Stimulated activated CD8-positive, alpha-beta memory T cell treated with anti-CD3 and anti-CD28 coated beads, Interleukin-7, amount 100 ng/mL, for 1 hour (primary cell): ENCODE results near the gene LRP1-AS.

Source experiments
- DNase-seq, 2 donors: peaks; one replicate each; pipeline ENCODE4 v3.0.0-alpha.2; 2020; ENCODE audit warnings: low read depth in 2 of 2

LRP1-AS gene

DNA sequence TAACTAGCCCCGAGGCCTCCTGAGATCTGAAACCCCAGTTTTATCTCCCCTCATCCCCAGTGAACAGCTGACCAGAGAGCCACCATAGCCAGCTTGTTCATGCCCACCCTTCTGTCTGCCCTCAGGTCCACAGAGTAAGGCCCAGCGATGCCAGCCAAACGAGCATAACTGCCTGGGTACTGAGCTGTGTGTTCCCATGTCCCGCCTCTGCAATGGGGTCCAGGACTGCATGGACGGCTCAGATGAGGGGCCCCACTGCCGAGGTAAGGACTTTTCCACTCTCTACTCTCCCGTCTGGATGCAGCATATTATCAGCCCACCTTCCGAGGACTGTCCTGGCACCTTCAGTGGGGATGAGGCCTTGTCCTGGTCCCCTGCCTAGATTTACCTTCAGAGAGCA, 6.2 kb downstream of the LRP1-AS start:
- no peak for DNase-seq

GRCh38 chr12:57139796-57140649, 7.4 kb downstream of the LRP1-AS start:
- no peak for DNase-seq

DNA sequence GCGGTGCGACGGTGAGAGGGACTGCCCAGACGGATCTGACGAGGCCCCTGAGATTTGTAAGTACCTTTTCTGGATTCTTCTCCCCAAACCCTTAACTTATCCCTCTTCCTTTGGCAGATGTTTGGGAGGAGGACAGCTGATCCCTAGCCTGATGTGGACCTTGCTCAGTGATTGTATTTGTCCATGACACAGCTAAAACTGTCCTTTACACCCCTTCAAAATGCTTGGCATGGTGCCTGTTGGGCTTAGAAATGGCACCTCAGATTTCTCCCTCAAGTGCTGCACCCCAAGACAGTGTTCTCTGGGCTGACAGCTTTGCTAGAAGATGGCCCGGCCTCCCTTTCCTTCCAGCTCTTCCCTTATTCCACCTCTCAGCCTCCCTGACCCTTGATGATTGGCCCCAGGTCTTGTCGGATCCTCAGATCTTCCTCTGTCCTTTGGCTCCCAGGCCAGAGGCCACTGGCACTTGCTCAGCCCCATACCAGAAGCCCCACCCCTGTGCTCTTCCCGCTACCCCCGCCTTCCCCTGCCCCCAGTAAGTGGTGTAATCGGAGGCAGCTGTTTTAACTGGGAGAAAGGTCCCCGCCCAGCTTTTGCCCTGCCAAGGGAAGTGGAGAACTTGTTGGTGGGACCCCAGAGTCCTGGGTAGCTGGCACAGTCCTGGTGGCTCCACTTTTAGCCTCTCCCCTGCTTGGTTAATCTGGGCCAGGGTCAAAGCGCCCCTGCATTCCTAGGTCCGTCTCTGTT, 8.7 kb downstream of the LRP1-AS start:
- DNase-seq = no peak

DNA sequence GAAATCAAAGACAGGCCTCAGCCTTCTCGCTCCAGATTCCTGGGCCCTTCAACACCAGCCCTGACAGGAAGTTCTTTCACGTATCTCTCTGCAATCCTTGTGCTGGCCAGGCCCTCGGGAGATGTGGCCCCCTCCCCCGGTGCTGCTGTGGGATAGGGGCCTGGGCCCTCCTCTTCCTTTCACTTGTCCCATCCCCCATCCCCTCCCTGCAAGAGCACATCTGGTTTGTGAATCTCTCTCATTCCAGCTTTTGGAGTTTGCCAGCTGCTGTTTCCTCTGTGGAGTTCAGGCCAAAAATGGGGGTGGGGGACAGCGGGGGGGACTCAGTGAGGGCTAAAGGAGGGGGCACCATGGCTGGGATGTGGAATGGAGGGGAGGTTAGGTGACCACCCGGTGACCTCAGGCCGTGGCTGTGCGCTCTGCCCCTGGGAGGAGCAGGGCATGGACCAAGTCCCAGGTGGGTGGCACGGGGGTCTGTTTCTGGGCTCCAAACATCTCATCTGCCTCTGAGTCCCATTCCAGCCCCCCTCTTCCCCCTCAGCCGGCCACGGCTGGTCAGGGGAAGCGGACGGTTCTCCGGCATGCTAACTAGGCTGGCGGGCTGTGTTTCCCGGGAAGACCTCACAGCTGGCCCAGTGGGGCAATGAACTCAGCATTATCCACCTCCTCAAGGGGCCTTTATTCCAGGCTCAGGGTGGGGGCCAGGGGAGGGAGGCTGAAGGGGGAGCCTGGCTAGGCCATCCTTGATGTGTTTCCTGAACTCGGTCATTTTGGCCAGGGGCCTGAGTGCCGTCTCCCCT, 11.7 kb downstream of the LRP1-AS start:
- no peak for DNase-seq

- no peak for DNase-seq
Observed at GRCh38 chr12:57134949-57135348, 12.5 kb downstream of the LRP1-AS start.

DNA sequence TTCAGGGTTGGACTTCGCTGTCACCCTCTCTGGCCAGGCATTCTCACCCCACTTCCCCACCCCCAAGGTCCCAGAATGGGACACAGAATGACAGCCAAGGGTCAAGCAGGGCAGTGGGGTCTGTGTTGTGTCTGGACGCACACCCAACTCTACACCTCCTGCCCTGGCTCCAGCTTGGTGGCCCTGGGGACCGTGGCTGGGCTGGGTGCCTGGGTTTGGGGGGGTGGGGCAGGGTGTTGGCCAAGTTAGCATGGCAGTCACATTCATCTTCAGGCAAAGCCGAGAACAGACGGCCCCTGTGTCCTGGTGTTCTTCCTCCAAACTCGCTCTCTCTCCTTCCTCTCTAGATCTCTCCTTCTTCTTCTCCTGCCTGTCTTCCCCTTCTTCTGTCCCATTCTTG, 13.5 kb downstream of the LRP1-AS start:
- no peak for DNase-seq

DNA sequence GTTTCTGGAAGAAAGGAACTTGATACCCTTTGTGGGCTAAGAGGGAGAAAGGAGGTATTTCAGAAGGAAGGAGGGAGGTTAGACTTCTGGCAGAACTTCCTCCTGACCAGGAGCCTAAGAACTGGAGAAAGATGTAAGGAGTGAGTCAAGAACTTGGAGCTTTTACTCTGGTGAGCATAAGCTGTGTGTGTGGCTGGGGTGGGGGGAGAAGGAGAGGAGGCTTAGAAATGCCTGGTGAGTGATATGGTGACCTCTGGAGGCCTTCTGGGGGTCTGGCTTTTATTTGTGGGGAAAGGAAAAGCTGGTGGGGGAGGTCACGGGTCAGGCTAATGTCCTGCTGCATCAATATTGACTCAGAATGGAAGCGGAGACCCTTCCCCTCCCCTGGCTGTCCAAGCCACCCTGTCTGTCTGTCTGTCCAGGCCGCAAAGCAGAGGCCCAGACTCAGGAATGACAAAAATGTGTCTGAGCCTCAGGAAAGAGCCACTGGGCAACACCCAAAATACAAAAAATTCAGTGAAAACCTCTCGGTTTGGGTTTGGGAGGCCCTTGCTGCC, 14.3 kb downstream of the LRP1-AS start:
- DNase-seq = no peak

DNA sequence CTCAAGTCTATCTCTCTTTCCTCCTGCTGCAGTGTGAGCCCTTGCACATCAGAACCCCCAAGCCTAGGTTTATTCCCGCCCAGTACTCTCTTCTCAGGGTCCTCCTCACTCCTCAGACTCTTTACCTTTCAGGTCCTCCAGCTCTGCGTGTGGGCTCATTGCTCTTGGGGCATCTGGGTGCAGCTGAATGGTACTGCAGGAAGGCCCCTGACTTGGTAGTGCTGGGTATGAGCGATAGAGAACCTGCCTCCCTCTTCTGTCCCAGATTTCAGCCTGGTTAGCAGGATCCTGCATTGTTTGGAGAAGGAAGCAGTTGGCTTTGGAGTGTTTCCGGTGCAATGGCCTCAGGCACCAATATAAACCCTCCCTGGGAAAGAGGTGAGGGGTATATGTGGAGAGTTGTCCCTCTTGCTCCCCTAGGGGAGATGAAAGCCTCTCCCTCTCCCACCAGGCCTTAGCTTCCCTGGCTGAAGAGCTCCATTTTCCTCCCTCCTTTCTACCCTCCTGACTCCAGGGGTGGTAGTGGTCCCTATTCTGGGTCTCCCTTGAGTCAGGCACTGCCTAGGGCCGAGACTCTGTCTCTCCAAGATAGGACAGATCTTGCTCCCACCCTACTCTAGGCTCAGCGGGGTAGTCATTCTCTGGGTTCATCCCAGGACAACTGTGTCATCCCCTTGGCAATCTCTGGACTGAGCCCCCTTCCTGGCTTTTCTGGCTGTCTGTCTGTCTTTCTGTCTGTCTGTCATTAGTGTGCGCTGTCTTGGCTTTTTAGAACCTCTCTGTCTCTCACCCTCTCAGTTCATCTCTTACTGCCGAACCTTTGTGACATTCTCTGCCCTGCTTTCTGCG, 15.3 kb downstream of the LRP1-AS start:
- no peak for DNase-seq

DNA sequence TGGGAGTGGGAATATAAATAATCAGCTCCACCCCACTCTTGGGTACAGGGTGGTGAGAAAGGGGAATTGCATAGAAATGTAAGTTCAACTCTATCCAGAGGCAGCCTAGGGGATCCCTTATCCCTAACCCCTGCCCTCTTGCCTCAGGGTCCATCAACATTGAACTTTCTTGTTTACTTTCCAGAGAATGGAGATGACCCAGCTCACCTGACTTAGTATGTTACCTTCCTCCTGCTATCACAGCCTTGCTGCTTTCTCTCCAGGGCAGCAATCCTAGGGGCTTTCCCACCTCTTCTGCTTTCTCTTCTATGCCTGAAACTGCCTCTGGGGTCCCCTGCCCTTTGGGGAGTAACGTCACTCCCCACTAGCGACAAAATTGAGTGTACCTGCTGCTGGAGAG, 16.5 kb downstream of the LRP1-AS start:
- no peak for DNase-seq

GRCh38 chr12:57129889-57130288, 17.5 kb downstream of the LRP1-AS start:
- DNase-seq = no peak

- no peak for DNase-seq
Observed at GRCh38 chr12:57129321-57129842, 18.0 kb downstream of the LRP1-AS start.

DNA sequence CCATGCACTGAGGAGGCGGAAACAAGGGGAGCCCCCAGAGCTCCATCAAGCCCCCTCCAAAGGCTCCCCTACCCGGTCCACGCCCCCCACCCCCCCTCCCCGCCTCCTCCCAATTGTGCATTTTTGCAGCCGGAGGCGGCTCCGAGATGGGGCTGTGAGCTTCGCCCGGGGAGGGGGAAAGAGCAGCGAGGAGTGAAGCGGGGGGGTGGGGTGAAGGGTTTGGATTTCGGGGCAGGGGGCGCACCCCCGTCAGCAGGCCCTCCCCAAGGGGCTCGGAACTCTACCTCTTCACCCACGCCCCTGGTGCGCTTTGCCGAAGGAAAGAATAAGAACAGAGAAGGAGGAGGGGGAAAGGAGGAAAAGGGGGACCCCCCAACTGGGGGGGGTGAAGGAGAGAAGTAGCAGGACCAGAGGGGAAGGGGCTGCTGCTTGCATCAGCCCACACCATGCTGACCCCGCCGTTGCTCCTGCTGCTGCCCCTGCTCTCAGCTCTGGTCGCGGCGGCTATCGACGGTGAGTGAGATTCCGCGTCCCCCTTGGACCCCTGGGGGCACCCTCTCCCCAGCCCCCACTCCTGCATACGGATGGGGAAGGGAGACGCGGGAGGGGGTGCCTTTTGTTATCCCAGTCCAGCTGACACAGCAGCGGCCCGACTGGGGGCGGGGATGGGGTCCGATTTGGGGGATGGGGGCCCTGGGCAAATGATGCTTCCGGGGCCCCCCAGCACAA, 18.7 kb downstream of the LRP1-AS start:
- DNase-seq = no peak

DNA sequence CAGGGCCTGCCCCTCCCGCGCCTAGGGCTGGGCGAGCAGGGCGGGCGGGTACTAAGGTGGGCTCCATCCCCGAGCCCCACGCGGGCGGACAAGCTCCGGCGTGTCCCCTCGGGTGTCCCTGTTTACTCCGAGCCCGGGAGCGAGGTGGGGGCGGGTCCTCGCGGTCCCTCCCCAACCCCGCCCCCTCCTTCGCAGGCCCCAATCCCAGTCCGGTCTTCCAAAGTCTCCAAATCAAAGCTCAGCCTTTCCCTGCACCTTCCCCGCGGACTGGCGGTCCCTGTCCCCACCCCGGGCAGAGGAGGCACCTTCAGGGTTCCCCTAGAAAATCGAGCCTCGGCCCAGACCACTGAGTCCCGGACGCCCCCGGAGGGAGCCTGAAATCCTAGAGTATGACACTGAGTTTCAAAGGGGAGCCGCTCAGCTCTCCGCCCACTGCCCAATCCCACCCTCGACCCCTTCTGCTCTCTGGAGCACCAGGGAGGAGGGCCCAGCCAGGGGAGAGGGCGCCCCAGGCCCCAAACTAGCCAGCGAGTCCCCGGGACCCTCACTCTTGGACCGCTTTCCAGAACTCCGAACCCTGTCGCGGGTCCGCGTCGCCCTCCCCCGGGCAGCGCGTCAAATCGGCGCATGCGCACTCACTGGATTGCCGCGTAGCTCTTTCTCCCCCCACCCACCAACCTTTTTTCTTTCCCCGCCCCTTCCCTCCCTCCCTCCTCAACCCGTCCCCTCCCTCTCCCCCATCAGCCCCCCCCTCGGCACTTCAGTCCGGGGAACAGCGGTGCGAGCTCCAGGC, 19.5 kb downstream of the LRP1-AS start, which contains the start of gene LRP1:
TSS of gene LRP1 (plus strand) at position 758 of the 793 bp plus-strand sequence. CDS start 482 bp downstream, outside the sequence.
- DNase-seq = peak; percentile 45 to 66

GRCh38 chr12:57127101-57127725, 20.2 kb downstream of the LRP1-AS start:
- peak; percentile 35 to 50 for DNase-seq

DNA sequence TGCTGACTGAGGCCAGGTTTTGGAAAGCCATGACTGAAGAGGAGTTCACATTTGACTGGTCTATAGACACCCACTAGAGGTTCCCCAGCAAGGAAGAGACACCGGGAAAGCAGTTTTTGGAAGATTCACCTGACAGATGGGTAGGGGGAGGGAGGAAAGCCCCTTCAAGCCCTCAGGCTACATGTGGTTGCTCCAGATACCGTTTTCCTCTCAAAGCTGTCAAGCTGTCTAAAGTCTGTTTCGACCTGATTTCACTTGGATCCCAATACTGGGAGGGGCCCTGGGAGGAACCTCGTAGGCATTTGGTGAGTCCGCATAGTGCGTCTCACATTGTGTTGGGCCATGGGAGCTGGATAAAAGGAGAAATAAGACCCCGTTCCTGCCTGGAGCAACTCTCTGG, 20.9 kb downstream of the LRP1-AS start:
- no peak for DNase-seq

GRCh38 chr12:57126061-57126460, 21.4 kb downstream of the LRP1-AS start:
- DNase-seq = no peak

DNA sequence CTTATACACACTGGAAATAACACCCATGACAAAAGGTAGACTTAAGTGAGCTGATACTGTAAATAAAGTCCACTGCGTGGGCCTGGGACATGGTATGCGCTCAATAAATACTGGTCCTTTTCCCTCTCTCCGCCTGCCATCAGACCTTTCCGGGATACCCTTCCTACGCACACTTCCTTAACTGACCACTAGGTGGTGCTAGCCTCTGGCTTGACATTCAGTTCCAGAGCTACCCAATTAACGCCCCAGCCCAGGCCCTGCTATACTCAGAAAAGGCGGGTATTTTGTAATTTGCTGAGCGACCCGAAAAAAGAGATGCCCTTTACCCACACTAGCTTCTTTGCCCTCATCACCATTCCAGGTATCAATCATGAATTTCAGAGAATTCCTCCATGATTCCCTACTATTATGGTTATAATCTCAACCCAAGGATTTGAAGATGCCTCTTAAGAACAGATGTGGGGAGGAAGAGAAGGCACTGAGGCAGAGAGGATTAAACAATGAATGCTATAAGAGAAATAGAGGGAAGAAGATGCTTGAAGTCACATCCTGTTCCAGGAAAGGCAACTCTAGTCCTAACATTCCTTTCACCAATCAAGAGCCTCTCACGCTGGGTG, 23.1 kb downstream of the LRP1-AS start:
- peak; percentile 45 to 58 for DNase-seq

DNA sequence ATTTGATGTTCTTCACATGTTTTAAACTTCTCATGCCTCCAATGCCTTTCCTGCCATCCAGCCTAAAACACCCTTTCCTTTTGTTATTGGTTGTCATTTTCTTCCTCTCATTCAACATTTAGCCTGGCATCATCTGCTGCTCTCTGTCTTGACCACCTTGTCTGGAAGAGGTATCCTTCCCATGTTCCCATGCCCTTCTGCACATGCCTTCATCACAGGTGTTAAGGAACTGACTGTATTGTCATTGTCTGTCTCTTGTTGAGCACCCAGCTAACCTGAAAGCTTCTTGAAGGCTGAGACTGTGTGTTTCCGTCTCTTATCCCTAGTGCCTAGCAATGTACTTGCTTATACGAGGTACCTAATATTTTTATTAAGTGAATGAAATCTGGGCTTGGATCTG, 23.6 kb downstream of the LRP1-AS start:
- DNase-seq = no peak
